Brain microvascular endothelial cell (primary cell): Measurements from ENCODE around the gene STEAP3.
A peak's percentile ranks its signal among the peaks of the same experiment; 100 is the strongest.

Experiments
- DNase-seq: peaks from one replicate; pipeline ENCODE4 v3.0.0-alpha.2; 2020
- H3K27ac ChIP-seq: fragments of 250-450 bp; sonication (Bioruptor Pico); 2 replicates; pipeline ENCODE4 v1.5.1; 2020; ENCODE audit warnings: mild to moderate bottlenecking, moderate library complexity
- H3K27me3 ChIP-seq: fragments of 250-450 bp; sonication (Bioruptor Pico); replicated peaks from 2 replicates; pipeline ENCODE4 v1.5.1; 2020; ENCODE audit warnings: mild to moderate bottlenecking
- H3K36me3 ChIP-seq: fragments of 250-450 bp; sonication (Bioruptor Pico); replicated peaks from 2 replicates; pipeline ENCODE4 v1.5.1; 2020; ENCODE audit warnings: mild to moderate bottlenecking
- H3K4me3 ChIP-seq: 2 replicates; pipeline ENCODE4 v1.5.1; 2011; ENCODE audit warnings: low read depth, mild to moderate bottlenecking, control low read depth, low read length, moderate library complexity
- CTCF ChIP-seq: IDR thresholded peaks from 2 replicates; pipeline ENCODE4 v1.5.1; 2011; ENCODE audit warnings: low read depth, mild to moderate bottlenecking, moderate library complexity, low read length, control low read depth, inconsistent platforms; ENCODE audit errors: missing control alignments
- in situ Hi-C: cut with HindIII; loops from 2 replicates; pipeline ENCODE4 v1.10.0; 2017; ENCODE audit warnings: low sequenced_read_pairs, low pct_ligation_motif_present

Gene STEAP3

GRCh38 chr2:119228136-119228535, 4.5 kb downstream of the STEAP3 start:
- Histone ChIP-seq H3K36me3 (no peaks in the 10 kb centered on the region), H3K4me3 (no peak overlapping the region), H3K27ac (no peak overlapping the region), H3K27me3 (no peaks in the 10 kb centered on the region)
- no peak for TF ChIP-seq CTCF
- DNase-seq, result no peak
- in situ Hi-C loops, result no loop called here

- in situ Hi-C loops, result no loop called here
- Histone ChIP-seq H3K4me3 (no peak overlapping the region), H3K27ac (no peak overlapping the region), H3K36me3 (no peaks in the 10 kb centered on the region), H3K27me3 (no peaks in the 10 kb centered on the region)
- TF ChIP-seq CTCF, result no peak
- no peak for DNase-seq
These were observed 5.3 kb downstream of the STEAP3 start for GRCh38 chr2:119228964-119229363.

- in situ Hi-C loops, result no loop called here
- no peak for DNase-seq
- Histone ChIP-seq H3K27ac (no peak overlapping the region), H3K4me3 (no peak overlapping the region), H3K27me3 (no peaks in the 10 kb centered on the region), H3K36me3 (no peaks in the 10 kb centered on the region)
- TF ChIP-seq CTCF, result no peak
These were observed 6.1 kb downstream of the STEAP3 start for GRCh38 chr2:119229716-119230115.

- no peaks in the 10 kb centered on the region for H3K27me3 ChIP-seq
- no peaks in the 10 kb centered on the region for H3K36me3 ChIP-seq
- peak overlapping the region; percentile 59 for H3K27ac ChIP-seq
- peak overlapping the region; percentile 29 for H3K4me3 ChIP-seq
- in situ Hi-C loops, result no loop called here
- peak; percentile 44 for TF ChIP-seq CTCF
- peak; percentile 64 for DNase-seq
These were observed 6.9 kb downstream of the STEAP3 start for GRCh38 chr2:119230219-119231185.

GRCh38 chr2:119231975-119232665, 8.5 kb downstream of the STEAP3 start:
- peak; percentile 78 for DNase-seq
- TF ChIP-seq CTCF, result no peak
- Histone ChIP-seq H3K36me3 (no peaks in the 10 kb centered on the region), H3K4me3 (no peak overlapping the region), H3K27ac (peak overlapping the region; percentile 81), H3K27me3 (no peaks in the 10 kb centered on the region)
- in situ Hi-C loops, result no loop called here
